Measurements from ENCODE around the gene IL1R2. TPM values are rescaled to one million over a fixed set of nuclear protein-coding genes. Genes with fewer than 3 reads are reported as not detected.

Gene IL1R2
- total and polyA plus RNA-seq, 9 of the 15 experiments (the other 6 are each of a cell fraction or from before 2014, with no cell fraction given), result 0.13 TPM; not detected in 8

DNA sequence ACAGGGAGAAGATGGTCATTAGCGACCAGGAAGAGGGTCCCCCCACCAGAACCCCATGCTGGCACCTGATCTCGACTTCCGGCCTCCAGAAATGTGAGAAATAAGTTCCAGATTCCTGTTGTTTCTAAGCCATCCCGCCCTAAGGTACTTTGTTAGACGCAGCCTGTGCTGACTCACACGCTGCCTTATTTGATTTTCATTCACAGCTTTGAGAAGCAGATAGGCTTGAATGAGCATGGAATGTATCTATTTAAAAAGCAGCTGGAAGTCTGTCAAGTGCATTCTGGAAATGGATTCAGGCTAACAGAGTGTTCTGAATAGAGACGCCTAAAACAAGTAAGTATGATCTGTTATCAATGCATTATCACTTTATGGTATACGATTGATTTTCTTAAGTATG is 8.3 kb upstream of the IL1R2 start:
- Histone ChIP-seq H3K4me2 (ENCODE audit: insufficient read depth, low read length) (no peak overlapping the region), H3K4me1 (replicated peaks in 1 of 2; ENCODE audit: control insufficient read depth in 2 of 2, insufficient read depth in 2 of 2, low read length in 2 of 2) (0 out of 5 replicates have a peak, but pooled peaks cover 0 to 3% of the 10 kb centered on the region in 2 experiments), H3K4me3 (no peak overlapping the region), H3K9me1 (ENCODE audit: control insufficient read depth, insufficient read depth, low read length) (no peaks in the 10 kb centered on the region), H4K20me1 (replicated peaks; ENCODE audit: control insufficient read depth, insufficient read depth, low read length) (no peaks in the 10 kb centered on the region), H3K9ac (ENCODE audit: insufficient read depth in 1 of 2, low read depth in 2 of 2, low read length in 2 of 2) (no peak overlapping the region), H3K27ac (ENCODE audit: extremely low read depth, low read depth, low read length) (no peak overlapping the region), H3K79me2 (ENCODE audit: control insufficient read depth, insufficient read depth, low read length) (no peaks in the 10 kb centered on the region), H3K27me3 (ENCODE audit: control insufficient read depth in 2 of 2, insufficient read depth in 2 of 2, low read length in 2 of 2) (peaks cover 23 to 80% of the 10 kb centered on the region in 2 experiments; a peak in 4 of 5 replicates), H3K9me3 (replicated peaks; ENCODE audit: control insufficient read depth, insufficient read depth, low read depth, low read length) (no peaks in the 10 kb centered on the region), H3K36me3 (ENCODE audit: control insufficient read depth, insufficient read depth, low read length) (no peaks in the 10 kb centered on the region), H2AFZ (ENCODE audit: low read depth, low read length) (no peak overlapping the region)
- ChIA-PET POLR2A (no interaction called here), CTCF (ENCODE audit: low intra/inter-chr PET ratio) (no interaction called here)
- FAIRE-seq (no peak), DNase-seq (ENCODE audit: extremely low read depth in 1 of 4, low spot score in 3 of 4) (no peak), ATAC-seq (no peak)
- under 1% methylated on average over 8 of the region's 8 CpGs for WGBS (ENCODE audit: insufficient coverage, low coverage, missing lambda C conversion rate)
- no TSS peak for BruUV-seq (replicated peaks)
- in situ Hi-C loops (cut with MboI) (no loop called here), intact Hi-C loops (cut with micrococcal nuclease) (loop anchor here (10.0 kb wide), 2 partner anchors 459 to 569 kb away; no protein-coding TSS in a partner anchor)
- TF ChIP-seq, protein P1, sequence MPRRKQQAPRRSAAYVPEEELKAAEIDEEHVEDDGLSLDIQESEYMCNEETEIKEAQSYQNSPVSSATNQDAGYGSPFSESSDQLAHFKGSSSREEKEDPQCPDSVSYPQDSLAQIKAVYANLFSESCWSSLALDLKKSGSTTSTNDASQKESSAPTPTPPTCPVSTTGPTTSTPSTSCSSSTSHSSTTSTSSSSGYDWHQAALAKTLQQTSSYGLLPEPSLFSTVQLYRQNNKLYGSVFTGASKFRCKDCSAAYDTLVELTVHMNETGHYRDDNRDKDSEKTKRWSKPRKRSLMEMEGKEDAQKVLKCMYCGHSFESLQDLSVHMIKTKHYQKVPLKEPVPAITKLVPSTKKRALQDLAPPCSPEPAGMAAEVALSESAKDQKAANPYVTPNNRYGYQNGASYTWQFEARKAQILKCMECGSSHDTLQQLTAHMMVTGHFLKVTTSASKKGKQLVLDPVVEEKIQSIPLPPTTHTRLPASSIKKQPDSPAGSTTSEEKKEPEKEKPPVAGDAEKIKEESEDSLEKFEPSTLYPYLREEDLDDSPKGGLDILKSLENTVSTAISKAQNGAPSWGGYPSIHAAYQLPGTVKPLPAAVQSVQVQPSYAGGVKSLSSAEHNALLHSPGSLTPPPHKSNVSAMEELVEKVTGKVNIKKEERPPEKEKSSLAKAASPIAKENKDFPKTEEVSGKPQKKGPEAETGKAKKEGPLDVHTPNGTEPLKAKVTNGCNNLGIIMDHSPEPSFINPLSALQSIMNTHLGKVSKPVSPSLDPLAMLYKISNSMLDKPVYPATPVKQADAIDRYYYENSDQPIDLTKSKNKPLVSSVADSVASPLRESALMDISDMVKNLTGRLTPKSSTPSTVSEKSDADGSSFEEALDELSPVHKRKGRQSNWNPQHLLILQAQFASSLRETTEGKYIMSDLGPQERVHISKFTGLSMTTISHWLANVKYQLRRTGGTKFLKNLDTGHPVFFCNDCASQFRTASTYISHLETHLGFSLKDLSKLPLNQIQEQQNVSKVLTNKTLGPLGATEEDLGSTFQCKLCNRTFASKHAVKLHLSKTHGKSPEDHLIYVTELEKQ (CRISPR knock-in tag; IDR thresholded peaks at IDR 0.05), result no peak
- TF ChIP-seq DIDO1 (tag; IDR thresholded peaks at IDR 0.05; ENCODE audit: low read depth) (no peak), BMI1 (IDR thresholded peaks at IDR 0.05; ENCODE audit: low read length) (no peak), CCNT2 (IDR thresholded peaks at IDR 0.05; ENCODE audit: borderline replicate concordance, extremely low read depth, insufficient read length, low read depth, low read length) (no peak), MCM2 (IDR thresholded peaks at IDR 0.05; ENCODE audit: low read depth) (no peak), NR2C1 (IDR thresholded peaks at IDR 0.05) (no peak), NR2C1 (tag; IDR thresholded peaks at IDR 0.05) (no peak), RBFOX2 (IDR thresholded peaks at IDR 0.05; ENCODE audit: low read depth, low read length) (no peak), MAFF (IDR thresholded peaks at IDR 0.05; ENCODE audit: low read length) (no peak)
- TF ChIP-seq, protein P2, sequence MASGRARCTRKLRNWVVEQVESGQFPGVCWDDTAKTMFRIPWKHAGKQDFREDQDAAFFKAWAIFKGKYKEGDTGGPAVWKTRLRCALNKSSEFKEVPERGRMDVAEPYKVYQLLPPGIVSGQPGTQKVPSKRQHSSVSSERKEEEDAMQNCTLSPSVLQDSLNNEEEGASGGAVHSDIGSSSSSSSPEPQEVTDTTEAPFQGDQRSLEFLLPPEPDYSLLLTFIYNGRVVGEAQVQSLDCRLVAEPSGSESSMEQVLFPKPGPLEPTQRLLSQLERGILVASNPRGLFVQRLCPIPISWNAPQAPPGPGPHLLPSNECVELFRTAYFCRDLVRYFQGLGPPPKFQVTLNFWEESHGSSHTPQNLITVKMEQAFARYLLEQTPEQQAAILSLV (tag; IDR thresholded peaks at IDR 0.05), result no peak
- TF ChIP-seq, protein P3, sequence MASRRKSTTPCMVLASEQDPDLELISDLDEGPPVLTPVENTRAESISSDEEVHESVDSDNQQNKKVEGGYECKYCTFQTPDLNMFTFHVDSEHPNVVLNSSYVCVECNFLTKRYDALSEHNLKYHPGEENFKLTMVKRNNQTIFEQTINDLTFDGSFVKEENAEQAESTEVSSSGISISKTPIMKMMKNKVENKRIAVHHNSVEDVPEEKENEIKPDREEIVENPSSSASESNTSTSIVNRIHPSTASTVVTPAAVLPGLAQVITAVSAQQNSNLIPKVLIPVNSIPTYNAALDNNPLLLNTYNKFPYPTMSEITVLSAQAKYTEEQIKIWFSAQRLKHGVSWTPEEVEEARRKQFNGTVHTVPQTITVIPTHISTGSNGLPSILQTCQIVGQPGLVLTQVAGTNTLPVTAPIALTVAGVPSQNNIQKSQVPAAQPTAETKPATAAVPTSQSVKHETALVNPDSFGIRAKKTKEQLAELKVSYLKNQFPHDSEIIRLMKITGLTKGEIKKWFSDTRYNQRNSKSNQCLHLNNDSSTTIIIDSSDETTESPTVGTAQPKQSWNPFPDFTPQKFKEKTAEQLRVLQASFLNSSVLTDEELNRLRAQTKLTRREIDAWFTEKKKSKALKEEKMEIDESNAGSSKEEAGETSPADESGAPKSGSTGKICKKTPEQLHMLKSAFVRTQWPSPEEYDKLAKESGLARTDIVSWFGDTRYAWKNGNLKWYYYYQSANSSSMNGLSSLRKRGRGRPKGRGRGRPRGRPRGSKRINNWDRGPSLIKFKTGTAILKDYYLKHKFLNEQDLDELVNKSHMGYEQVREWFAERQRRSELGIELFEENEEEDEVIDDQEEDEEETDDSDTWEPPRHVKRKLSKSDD (conservative IDR thresholded peaks at IDR 0.05; ENCODE audit: low read length), result no peak
- TF ChIP-seq, protein P4, sequence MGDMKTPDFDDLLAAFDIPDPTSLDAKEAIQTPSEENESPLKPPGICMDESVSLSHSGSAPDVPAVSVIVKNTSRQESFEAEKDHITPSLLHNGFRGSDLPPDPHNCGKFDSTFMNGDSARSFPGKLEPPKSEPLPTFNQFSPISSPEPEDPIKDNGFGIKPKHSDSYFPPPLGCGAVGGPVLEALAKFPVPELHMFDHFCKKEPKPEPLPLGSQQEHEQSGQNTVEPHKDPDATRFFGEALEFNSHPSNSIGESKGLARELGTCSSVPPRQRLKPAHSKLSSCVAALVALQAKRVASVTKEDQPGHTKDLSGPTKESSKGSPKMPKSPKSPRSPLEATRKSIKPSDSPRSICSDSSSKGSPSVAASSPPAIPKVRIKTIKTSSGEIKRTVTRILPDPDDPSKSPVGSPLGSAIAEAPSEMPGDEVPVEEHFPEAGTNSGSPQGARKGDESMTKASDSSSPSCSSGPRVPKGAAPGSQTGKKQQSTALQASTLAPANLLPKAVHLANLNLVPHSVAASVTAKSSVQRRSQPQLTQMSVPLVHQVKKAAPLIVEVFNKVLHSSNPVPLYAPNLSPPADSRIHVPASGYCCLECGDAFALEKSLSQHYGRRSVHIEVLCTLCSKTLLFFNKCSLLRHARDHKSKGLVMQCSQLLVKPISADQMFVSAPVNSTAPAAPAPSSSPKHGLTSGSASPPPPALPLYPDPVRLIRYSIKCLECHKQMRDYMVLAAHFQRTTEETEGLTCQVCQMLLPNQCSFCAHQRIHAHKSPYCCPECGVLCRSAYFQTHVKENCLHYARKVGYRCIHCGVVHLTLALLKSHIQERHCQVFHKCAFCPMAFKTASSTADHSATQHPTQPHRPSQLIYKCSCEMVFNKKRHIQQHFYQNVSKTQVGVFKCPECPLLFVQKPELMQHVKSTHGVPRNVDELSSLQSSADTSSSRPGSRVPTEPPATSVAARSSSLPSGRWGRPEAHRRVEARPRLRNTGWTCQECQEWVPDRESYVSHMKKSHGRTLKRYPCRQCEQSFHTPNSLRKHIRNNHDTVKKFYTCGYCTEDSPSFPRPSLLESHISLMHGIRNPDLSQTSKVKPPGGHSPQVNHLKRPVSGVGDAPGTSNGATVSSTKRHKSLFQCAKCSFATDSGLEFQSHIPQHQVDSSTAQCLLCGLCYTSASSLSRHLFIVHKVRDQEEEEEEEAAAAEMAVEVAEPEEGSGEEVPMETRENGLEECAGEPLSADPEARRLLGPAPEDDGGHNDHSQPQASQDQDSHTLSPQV (IDR thresholded peaks at IDR 0.05), result no peak

Data from K562 (cell line).